GM23338 (cell line): ENCODE results near the gene MANBA.

ENCODE experiments used
- ETS1 ChIP-seq: IDR thresholded peaks from 2 replicates; pipeline ENCODE4 v1.6.1; 2016; ENCODE audit warnings: antibody characterized with exemption
- EZH2 ChIP-seq: fragments of 200-600 bp; sonication (generic); IDR thresholded peaks from one replicate; pipeline ENCODE4 v1.8.0; 2017; ENCODE audit warnings: antibody characterized with exemption, mild to moderate bottlenecking, low read depth; ENCODE audit not compliant: unreplicated experiment
- JUNB ChIP-seq: IDR thresholded peaks from one replicate; pipeline ENCODE4 v1.6.1; 2016; ENCODE audit warnings: antibody characterized with exemption; ENCODE audit not compliant: unreplicated experiment
- POLR2AphosphoS5 ChIP-seq: IDR thresholded peaks from 2 replicates; pipeline ENCODE4 v1.6.1; 2016; ENCODE audit warnings: antibody characterized with exemption, low read depth
- REST ChIP-seq: IDR thresholded peaks from one replicate; pipeline ENCODE4 v1.6.1; 2018; ENCODE audit warnings: antibody characterized with exemption; ENCODE audit not compliant: unreplicated experiment
- TF ChIP-seq, protein P1 (sequence below), 2 experiments: fragments of 200-600 bp in 1 of 2; sonication (generic) in 1 of 2; conservative IDR thresholded peaks; 2 replicates each; pipeline versions ENCODE4 v1.5.1 to v1.6.1; 2016 to 2017; ENCODE audit warnings: antibody characterized with exemption in 2 of 2, low read depth in 2 of 2, mild to moderate bottlenecking in 2 of 2, moderate library complexity in 1 of 2

- TF ChIP-seq REST = no peak
- TF ChIP-seq, protein P1, sequence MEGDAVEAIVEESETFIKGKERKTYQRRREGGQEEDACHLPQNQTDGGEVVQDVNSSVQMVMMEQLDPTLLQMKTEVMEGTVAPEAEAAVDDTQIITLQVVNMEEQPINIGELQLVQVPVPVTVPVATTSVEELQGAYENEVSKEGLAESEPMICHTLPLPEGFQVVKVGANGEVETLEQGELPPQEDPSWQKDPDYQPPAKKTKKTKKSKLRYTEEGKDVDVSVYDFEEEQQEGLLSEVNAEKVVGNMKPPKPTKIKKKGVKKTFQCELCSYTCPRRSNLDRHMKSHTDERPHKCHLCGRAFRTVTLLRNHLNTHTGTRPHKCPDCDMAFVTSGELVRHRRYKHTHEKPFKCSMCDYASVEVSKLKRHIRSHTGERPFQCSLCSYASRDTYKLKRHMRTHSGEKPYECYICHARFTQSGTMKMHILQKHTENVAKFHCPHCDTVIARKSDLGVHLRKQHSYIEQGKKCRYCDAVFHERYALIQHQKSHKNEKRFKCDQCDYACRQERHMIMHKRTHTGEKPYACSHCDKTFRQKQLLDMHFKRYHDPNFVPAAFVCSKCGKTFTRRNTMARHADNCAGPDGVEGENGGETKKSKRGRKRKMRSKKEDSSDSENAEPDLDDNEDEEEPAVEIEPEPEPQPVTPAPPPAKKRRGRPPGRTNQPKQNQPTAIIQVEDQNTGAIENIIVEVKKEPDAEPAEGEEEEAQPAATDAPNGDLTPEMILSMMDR (conservative IDR thresholded peaks at IDR 0.05; ENCODE audit: low read depth in 2 of 2) = no peak
- TF ChIP-seq POLR2AphosphoS5 = no peak
- no peak for TF ChIP-seq ETS1
- TF ChIP-seq JUNB = no peak
- no peak for TF ChIP-seq EZH2
Observed at GRCh38 chr4:102735582-102735981, 25.2 kb downstream of the MANBA start.
